Body of pancreas (tissue), 4 donors: Measurements from ENCODE around the gene ZNF460. TPM values are rescaled to one million over a fixed set of nuclear protein-coding genes. Genes with fewer than 3 reads are reported as not detected.

Experiments
- ATAC-seq: fragments of 150-250 bp; one replicate; pipeline ENCODE4 v1.9.1; 2016
- DNase-seq, 4 donors: peaks; one replicate each; pipeline ENCODE4 v3.0.0-alpha.2; 2019
- H3K27ac ChIP-seq, 4 donors: fragments of 200-600 bp; sonication (generic); 1 replicate in 3 of 4; 2 replicates in 1 of 4; pipeline versions ENCODE4 v1.5.1 to v1.6.1; 2016 to 2019; ENCODE audit warnings: mild to moderate bottlenecking in 1 of 4, mixed read lengths in 1 of 4, moderate library complexity in 1 of 4
- H3K27me3 ChIP-seq, 2 donors: fragments of 200-600 bp; sonication (generic); one replicate each; pipeline ENCODE4 v1.6.0; 2016; ENCODE audit warnings: mild to moderate bottlenecking in 1 of 2
- H3K36me3 ChIP-seq, 2 donors: fragments of 200-600 bp; sonication (generic); replicated peaks in 1 of 2; 2 replicates each; pipeline ENCODE4 v1.5.1; 2016; ENCODE audit warnings: low read depth in 2 of 2; ENCODE audit not compliant: insufficient read depth in 1 of 2
- H3K4me1 ChIP-seq: fragments of 200-600 bp; sonication (generic); one replicate; pipeline ENCODE4 v1.6.0; 2016
- H3K4me3 ChIP-seq, 2 donors: fragments of 200-600 bp; sonication (generic); 1 replicate in 1 of 2; 2 replicates in 1 of 2; pipeline ENCODE4 v1.5.1; 2016 to 2019
- H3K9me3 ChIP-seq, 3 donors: fragments of 200-600 bp; sonication (generic); 1 replicate in 2 of 3; 2 replicates in 1 of 3; pipeline ENCODE4 v1.5.1; 2016
- POLR2A ChIP-seq, 3 donors: fragments of 450-650 bp; IDR thresholded peaks; one replicate each; pipeline ENCODE4 v1.6.1; 2016; ENCODE audit warnings: antibody characterized with exemption in 3 of 3, mild to moderate bottlenecking in 2 of 3
- WGBS, 2 donors: methylation state at CpG; one replicate each; pipeline ENCODE4 v1.1.5; 2017; 5-methylcytosine and 5-hydroxymethylcytosine counted together
- intact Hi-C: fragments of 100-400 bp; cut with DNase I; formaldehyde crosslinking; loops from one replicate; pipeline ENCODE4 v1.15.1; 2023
- total RNA-seq, 2 donors: library from RNA; depleted of rRNA; stranded (reverse); fragments of >200 nt; gene quantifications; one replicate each; pipeline ENCODE4 v1.1.0, GENCODE V29; 2016
- TF ChIP-seq, protein P1 (sequence below), 7 experiments: fragments of 450-650 bp in 4 of 7; fragments of 200-600 bp in 3 of 7; sonication (generic) in 3 of 7; IDR thresholded peaks; one replicate each; pipeline ENCODE4 v1.5.1; 2016 to 2019; ENCODE audit warnings: antibody characterized with exemption in 7 of 7

Gene ZNF460
- total RNA-seq, 2 donors from 2014 or later, result 22.7 to 30.1 TPM

DNA sequence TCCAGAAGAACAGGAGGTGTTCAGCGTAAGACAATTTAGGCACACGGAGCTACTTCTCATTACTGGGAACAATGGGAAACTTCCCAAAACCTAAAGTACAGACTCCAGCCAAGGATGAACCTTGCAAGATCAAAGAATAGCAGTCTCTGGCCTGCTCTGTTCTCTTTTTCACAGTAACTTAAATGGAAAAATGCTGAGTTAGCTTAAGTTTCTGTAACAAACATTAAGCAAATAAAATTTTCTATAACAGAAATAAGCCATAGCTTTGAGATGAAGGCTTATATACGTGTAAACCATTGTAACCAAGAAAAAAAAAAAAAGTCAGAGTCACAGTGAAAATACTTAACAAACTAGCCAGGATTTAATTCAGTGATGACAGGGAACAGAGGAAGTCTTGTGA, 18.2 kb upstream of the ZNF460 start:
- no peak for TF ChIP-seq POLR2A (IDR thresholded peaks at IDR 0.05)
- TF ChIP-seq, protein P1, sequence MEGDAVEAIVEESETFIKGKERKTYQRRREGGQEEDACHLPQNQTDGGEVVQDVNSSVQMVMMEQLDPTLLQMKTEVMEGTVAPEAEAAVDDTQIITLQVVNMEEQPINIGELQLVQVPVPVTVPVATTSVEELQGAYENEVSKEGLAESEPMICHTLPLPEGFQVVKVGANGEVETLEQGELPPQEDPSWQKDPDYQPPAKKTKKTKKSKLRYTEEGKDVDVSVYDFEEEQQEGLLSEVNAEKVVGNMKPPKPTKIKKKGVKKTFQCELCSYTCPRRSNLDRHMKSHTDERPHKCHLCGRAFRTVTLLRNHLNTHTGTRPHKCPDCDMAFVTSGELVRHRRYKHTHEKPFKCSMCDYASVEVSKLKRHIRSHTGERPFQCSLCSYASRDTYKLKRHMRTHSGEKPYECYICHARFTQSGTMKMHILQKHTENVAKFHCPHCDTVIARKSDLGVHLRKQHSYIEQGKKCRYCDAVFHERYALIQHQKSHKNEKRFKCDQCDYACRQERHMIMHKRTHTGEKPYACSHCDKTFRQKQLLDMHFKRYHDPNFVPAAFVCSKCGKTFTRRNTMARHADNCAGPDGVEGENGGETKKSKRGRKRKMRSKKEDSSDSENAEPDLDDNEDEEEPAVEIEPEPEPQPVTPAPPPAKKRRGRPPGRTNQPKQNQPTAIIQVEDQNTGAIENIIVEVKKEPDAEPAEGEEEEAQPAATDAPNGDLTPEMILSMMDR (IDR thresholded peaks at IDR 0.05), result no peak
- Histone ChIP-seq H3K9me3 (peaks cover 0 to 6% (median 0%) of the 10 kb centered on the region in 3 donors), H3K27me3 (no peaks in the 10 kb centered on the region), H3K4me1 (no peaks in the 10 kb centered on the region), H3K36me3 (no peaks in the 10 kb centered on the region), H3K4me3 (no peak overlapping the region), H3K27ac (no peak overlapping the region)
- DNase-seq, result no peak
- intact Hi-C loops, result no loop called here
- ATAC-seq, result no peak
- WGBS, 2 donors, result 91 to 92% methylated on average over 3 of the region's 3 CpGs

DNA sequence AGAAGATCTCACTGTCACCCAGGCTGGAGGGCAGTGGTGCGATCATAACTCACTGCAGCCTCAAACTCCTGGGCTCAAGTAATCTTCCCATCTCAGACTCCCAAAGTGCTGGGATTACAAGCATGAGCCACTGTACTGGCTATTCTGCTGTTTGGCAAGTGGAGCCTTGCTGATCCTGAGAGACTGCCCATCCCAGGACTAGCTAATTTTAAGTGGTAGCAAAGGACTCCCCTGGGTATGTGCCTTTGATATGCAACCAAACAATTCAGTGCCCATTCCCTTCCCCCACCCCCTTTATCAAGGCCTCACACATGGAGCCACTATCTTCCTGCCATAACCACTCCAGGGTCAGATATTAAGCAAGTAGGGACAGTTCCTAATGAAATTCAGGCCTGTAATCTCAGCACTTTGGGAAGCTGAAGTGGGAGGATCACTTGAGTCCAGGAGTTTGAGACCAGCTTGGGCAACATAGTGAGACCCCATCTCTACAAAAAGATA, 17.0 kb upstream of the ZNF460 start:
- no peak for TF ChIP-seq POLR2A (IDR thresholded peaks at IDR 0.05)
- intact Hi-C loops, result no loop called here
- H3K27ac ChIP-seq, result no peak overlapping the region
- WGBS, 2 donors, result 100% methylated on average over 1 of the region's 1 CpG
- H3K27me3 ChIP-seq, result no peaks in the 10 kb centered on the region
- H3K9me3 ChIP-seq, result peaks cover 0 to 6% (median 0%) of the 10 kb centered on the region in 3 donors
- ATAC-seq (no peak), DNase-seq (no peak)
- H3K36me3 ChIP-seq, result no peaks in the 10 kb centered on the region
- H3K4me3 ChIP-seq, result no peak overlapping the region
- no peaks in the 10 kb centered on the region for H3K4me1 ChIP-seq

DNA sequence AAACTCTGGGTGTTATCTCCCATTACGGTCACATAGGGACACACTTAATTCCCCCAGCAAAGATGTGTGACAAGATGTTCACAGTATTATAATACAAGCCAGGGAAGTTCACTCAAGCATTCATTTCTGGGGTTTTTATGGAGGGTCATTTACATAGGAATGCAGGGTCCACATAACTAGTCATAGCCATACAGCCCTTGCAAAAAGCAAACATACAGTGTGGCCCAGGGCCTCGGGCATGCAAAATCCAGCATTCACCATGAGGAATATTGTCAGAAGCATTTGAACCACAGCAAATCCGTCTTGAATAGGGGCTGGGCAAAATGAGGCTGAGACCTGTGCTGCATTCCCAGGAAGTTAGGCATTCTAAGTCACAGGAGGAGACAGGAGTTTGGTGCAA, 13.0 kb upstream of the ZNF460 start:
- Histone ChIP-seq H3K4me1 (no peaks in the 10 kb centered on the region), H3K27ac (no peak overlapping the region), H3K9me3 (no peaks in the 10 kb centered on the region), H3K27me3 (no peaks in the 10 kb centered on the region), H3K36me3 (no peaks in the 10 kb centered on the region), H3K4me3 (no peak overlapping the region)
- intact Hi-C loops, result no loop called here
- 82 to 95% methylated on average over 1 to 3 of the region's 3 CpGs for WGBS, 2 donors
- TF ChIP-seq POLR2A (IDR thresholded peaks at IDR 0.05), result no peak
- TF ChIP-seq, protein P1 (IDR thresholded peaks at IDR 0.05), result no peak
- ATAC-seq (no peak), DNase-seq (no peak)

DNA sequence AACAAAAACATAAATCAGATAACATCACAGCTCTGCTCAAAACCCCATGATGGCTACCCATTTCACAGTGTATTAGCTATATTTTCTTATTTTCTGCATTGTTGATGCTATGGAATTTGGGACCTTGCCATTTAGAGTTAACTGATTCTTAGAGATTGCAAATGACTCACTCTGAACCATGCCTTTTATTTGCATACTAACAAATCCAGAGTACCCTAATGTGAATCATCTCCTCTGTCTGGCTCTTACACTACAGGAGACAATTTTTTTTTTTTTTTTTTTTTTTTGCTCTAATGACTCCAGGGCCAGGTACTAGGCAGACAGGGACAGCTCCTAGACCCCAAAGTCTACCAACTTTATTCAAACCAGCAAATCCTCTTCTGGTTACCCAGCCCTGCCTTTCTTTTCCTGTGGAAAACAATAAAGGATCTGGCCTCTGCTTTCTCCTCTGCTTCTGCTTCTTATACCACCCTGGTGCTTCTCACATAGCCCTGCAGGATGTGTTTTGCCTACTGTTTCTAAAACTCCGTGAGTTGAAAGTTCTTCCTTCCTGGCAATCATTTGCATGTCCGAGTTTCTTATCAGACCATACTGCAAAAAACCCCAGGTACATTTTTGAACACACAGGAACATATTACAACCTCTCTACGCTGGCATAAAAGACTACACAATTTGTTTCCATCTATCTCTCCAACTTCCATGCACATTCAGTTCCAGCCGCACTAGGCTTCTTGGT, 10.6 kb upstream of the ZNF460 start:
- H3K4me1 ChIP-seq, result no peaks in the 10 kb centered on the region
- H3K4me3 ChIP-seq, result no peak overlapping the region
- no peak overlapping the region for H3K27ac ChIP-seq
- 81 to 87% methylated on average over 4 of the region's 4 CpGs for WGBS, 2 donors
- no peaks in the 10 kb centered on the region for H3K9me3 ChIP-seq
- DNase-seq (no peak), ATAC-seq (no peak)
- H3K36me3 ChIP-seq, result no peaks in the 10 kb centered on the region
- TF ChIP-seq POLR2A (IDR thresholded peaks at IDR 0.05), result no peak
- TF ChIP-seq, protein P1 (IDR thresholded peaks at IDR 0.05), result no peak
- no peaks in the 10 kb centered on the region for H3K27me3 ChIP-seq
- intact Hi-C loops, result no loop called here

DNA sequence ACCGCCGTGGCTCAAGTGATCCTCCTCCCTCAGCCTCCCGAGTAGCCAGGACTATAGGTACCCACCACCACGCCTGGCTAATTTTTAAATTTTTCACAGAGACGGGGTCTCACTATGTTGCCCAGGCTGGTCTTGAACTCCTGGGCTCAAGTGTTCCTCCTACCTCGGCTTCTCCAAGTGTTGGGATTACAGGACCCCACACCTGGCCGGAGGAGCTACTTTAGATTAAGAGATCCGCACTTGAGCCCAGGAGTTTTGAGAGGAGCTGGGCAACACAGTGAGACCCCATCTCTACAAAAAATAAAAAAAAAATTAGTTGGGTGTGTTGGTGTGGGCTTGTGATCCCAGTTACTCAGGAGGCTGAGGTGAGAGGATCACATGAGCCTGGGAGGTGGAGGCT, 9.0 kb upstream of the ZNF460 start:
- H3K4me1 ChIP-seq, result no peaks in the 10 kb centered on the region
- H3K27ac ChIP-seq, result no peak overlapping the region
- TF ChIP-seq, protein P1 (IDR thresholded peaks at IDR 0.05), result no peak
- TF ChIP-seq POLR2A (IDR thresholded peaks at IDR 0.05), result no peak
- H3K4me3 ChIP-seq, result no peak overlapping the region
- H3K9me3 ChIP-seq, result no peaks in the 10 kb centered on the region
- no peaks in the 10 kb centered on the region for H3K27me3 ChIP-seq
- ATAC-seq (no peak), DNase-seq (no peak)
- intact Hi-C loops, result no loop called here
- no peaks in the 10 kb centered on the region for H3K36me3 ChIP-seq
- WGBS, 2 donors, result 94 to 95% methylated on average over 8 of the region's 8 CpGs
